Measurements from ENCODE around the gene TRUB2. TPM values are rescaled to one million over a fixed set of nuclear protein-coding genes. Genes with fewer than 3 reads are reported as not detected.

TRUB2 gene
- total RNA-seq, 2 experiments from 2014 or later = 29.7 to 30.3 TPM

DNA sequence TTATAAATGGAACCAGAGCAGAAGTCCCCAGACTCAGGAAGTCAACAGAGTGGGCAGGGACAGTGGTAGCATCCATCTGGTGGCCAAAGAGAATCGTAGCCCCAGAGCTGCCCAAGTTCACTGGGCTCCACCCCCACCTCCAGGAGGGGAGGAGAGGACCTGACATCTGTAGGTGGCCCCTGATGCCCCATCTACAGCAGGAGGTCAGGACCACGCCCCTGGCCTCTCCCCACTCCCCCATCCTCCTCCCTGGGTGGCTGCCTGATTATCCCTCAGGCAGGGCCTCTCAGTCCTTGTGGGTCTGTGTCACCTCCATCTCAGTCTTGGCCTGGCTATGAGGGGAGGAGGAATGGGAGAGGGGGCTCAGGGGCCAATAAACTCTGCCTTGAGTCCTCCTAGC, 38.6 kb upstream of the TRUB2 start:
- ChIA-PET POLR2A (interaction anchor here (0.6 to 1.3 kb wide), 3 partner anchors 32 to 101 kb away, joined by 3 read pairs; no protein-coding TSS in a partner anchor), CTCF (ENCODE audit: unreplicated experiment) (interaction anchor here (0.6 kb wide), 3 partner anchors 44 to 808 kb away, joined by 4 to 11 read pairs (median 4); no protein-coding TSS in a partner anchor)
- H3K4me2 ChIP-seq (ENCODE audit: low read length) = no peak overlapping the region
- no peaks in the 10 kb centered on the region for H4K20me1 ChIP-seq (ENCODE audit: insufficient read depth, low read length)
- TF ChIP-seq, protein P1, sequence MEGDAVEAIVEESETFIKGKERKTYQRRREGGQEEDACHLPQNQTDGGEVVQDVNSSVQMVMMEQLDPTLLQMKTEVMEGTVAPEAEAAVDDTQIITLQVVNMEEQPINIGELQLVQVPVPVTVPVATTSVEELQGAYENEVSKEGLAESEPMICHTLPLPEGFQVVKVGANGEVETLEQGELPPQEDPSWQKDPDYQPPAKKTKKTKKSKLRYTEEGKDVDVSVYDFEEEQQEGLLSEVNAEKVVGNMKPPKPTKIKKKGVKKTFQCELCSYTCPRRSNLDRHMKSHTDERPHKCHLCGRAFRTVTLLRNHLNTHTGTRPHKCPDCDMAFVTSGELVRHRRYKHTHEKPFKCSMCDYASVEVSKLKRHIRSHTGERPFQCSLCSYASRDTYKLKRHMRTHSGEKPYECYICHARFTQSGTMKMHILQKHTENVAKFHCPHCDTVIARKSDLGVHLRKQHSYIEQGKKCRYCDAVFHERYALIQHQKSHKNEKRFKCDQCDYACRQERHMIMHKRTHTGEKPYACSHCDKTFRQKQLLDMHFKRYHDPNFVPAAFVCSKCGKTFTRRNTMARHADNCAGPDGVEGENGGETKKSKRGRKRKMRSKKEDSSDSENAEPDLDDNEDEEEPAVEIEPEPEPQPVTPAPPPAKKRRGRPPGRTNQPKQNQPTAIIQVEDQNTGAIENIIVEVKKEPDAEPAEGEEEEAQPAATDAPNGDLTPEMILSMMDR (conservative IDR thresholded peaks at IDR 0.05; ENCODE audit: low read length) = no peak
- no peak for TF ChIP-seq EZH2phosphoT487 (IDR thresholded peaks at IDR 0.05; ENCODE audit: borderline replicate concordance, low read depth, low read length)
- H3K36me3 ChIP-seq (ENCODE audit: insufficient read depth, low read length) = peaks cover 5% of the 10 kb centered on the region; the same call in 1 of the 2 replicates
- H3K27ac ChIP-seq (ENCODE audit: low read depth, low read length, poor library complexity, severe bottlenecking) = no peak overlapping the region
- no peak overlapping the region for H3K4me3 ChIP-seq (ENCODE audit: low read depth, low read length, poor library complexity, severe bottlenecking)
- intact Hi-C loops (cut with micrococcal nuclease; ENCODE audit: unreplicated experiment) = no loop called here
- no peak overlapping the region for H2AFZ ChIP-seq (ENCODE audit: low read length)
- H3K4me1 ChIP-seq (ENCODE audit: insufficient read depth, low read length, poor library complexity, severe bottlenecking) = no peaks in the 10 kb centered on the region
- no peaks in the 10 kb centered on the region for H3K79me2 ChIP-seq (ENCODE audit: insufficient read depth, low read depth, low read length)
- TSS peak; percentile 36 for BruUV-seq (replicated peaks)
- H3K9me3 ChIP-seq (ENCODE audit: low read length) = no peaks in the 10 kb centered on the region
- DNase-seq (ENCODE audit: low spot score) = no peak
- no peaks in the 10 kb centered on the region for H3K9me2 ChIP-seq (ENCODE audit: insufficient read depth, low read length)

DNA sequence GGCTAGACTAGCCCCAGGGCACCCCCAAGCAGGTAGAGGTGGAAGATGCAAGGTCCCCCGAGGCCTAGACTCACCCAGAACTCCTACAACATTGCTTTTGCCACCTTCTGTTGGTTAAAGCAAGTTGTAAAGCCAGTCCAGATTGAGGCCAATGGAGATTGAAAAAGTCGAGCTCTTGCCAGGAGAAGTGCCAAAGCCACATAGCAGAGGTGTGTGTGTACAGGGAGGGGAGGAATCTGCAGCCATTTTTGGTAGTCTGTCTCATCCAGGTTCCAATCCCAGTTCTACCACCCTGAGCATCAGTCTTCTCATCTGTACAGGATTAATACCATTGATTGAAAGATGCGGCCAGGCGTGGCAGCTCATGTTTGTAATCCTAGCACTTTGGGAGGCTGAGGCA, 36.6 kb upstream of the TRUB2 start:
- H4K20me1 ChIP-seq (ENCODE audit: insufficient read depth, low read length) = no peaks in the 10 kb centered on the region
- BruUV-seq (replicated peaks) = no TSS peak
- no peaks in the 10 kb centered on the region for H3K79me2 ChIP-seq (ENCODE audit: insufficient read depth, low read depth, low read length)
- no peak for DNase-seq (ENCODE audit: low spot score)
- H3K36me3 ChIP-seq (ENCODE audit: insufficient read depth, low read length) = peaks cover 14% of the 10 kb centered on the region; the same call in 1 of the 2 replicates
- no peak overlapping the region for H3K4me2 ChIP-seq (ENCODE audit: low read length)
- POLR2A ChIA-PET = no interaction called here
- no peak overlapping the region for H2AFZ ChIP-seq (ENCODE audit: low read length)
- no peaks in the 10 kb centered on the region for H3K4me1 ChIP-seq (ENCODE audit: insufficient read depth, low read length, poor library complexity, severe bottlenecking)
- H3K9me3 ChIP-seq (ENCODE audit: low read length) = no peaks in the 10 kb centered on the region
- H3K27ac ChIP-seq (ENCODE audit: low read depth, low read length, poor library complexity, severe bottlenecking) = no peak overlapping the region
- intact Hi-C loops (cut with micrococcal nuclease; ENCODE audit: unreplicated experiment) = no loop called here
- CTCF ChIA-PET (ENCODE audit: unreplicated experiment) = interaction anchor here (0.6 kb wide), 1 partner anchor 12 kb away, joined by 9 read pairs; the partner anchor contains the start of gene URM1
- H3K4me3 ChIP-seq (ENCODE audit: low read depth, low read length, poor library complexity, severe bottlenecking) = no peak overlapping the region
- H3K9me2 ChIP-seq (ENCODE audit: insufficient read depth, low read length) = no peaks in the 10 kb centered on the region
- TF ChIP-seq EZH2phosphoT487 (IDR thresholded peaks at IDR 0.05; ENCODE audit: borderline replicate concordance, low read depth, low read length) = no peak
- TF ChIP-seq, protein P1 (conservative IDR thresholded peaks at IDR 0.05; ENCODE audit: low read length) = no peak

DNA sequence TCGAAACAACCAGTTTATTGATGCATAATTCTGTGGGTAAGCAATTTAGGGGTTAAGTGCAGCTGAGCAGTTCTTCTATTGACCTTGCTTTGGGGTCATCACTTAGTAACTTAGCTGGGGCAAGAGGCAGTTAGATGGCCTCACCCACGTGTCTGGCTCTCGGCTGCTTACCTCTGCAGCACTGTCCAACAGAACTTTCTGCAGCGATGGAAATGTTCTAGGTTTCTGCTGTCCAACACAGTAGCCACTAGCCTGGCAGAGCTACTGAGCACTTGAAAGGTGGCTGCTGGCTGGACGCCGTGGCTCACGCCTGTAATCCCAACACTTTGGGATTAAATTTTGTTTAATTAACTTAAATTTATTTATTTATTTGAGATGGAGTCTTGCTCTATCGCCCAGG, 35.8 kb upstream of the TRUB2 start:
- H3K4me1 ChIP-seq (ENCODE audit: insufficient read depth, low read length, poor library complexity, severe bottlenecking) = no peaks in the 10 kb centered on the region
- no peaks in the 10 kb centered on the region for H4K20me1 ChIP-seq (ENCODE audit: insufficient read depth, low read length)
- intact Hi-C loops (cut with micrococcal nuclease; ENCODE audit: unreplicated experiment) = no loop called here
- H3K9me3 ChIP-seq (ENCODE audit: low read length) = no peaks in the 10 kb centered on the region
- no peaks in the 10 kb centered on the region for H3K9me2 ChIP-seq (ENCODE audit: insufficient read depth, low read length)
- no TSS peak for BruUV-seq (replicated peaks)
- H3K36me3 ChIP-seq (ENCODE audit: insufficient read depth, low read length) = peaks cover 14% of the 10 kb centered on the region; the same call in 1 of the 2 replicates
- DNase-seq (ENCODE audit: low spot score) = no peak
- POLR2A ChIA-PET = interaction anchor here (0.6 kb wide), 1 partner anchor 90 kb away, joined by 5 read pairs; no protein-coding TSS in a partner anchor
- H3K27ac ChIP-seq (ENCODE audit: low read depth, low read length, poor library complexity, severe bottlenecking) = no peak overlapping the region
- no peaks in the 10 kb centered on the region for H3K79me2 ChIP-seq (ENCODE audit: insufficient read depth, low read depth, low read length)
- no peak overlapping the region for H3K4me3 ChIP-seq (ENCODE audit: low read depth, low read length, poor library complexity, severe bottlenecking)
- H3K4me2 ChIP-seq (ENCODE audit: low read length) = no peak overlapping the region
- H2AFZ ChIP-seq (ENCODE audit: low read length) = no peak overlapping the region
- TF ChIP-seq, protein P1 (conservative IDR thresholded peaks at IDR 0.05; ENCODE audit: low read length) = no peak
- CTCF ChIA-PET (ENCODE audit: unreplicated experiment) = no interaction called here
